ENCODE data around the gene HSD17B1. TPM values are rescaled to one million over a fixed set of nuclear protein-coding genes. Genes with fewer than 3 reads are reported as not detected.

HSD17B1 gene
- total and polyA plus RNA-seq, 2 experiments from 2014 or later: 2.3 to 3.0 TPM

GRCh38 chr17:42577140-42577531 lies 24.4 kb downstream of the HSD17B1 start:
- H2AFZ ChIP-seq: peak overlapping the region; percentile 35; the same call in 1 of the 2 replicates
- 1 to 2% methylated on average over 18 of the region's 18 CpGs for WGBS, 2 experiments (ENCODE audit: low coverage in 1 of 2, low lambda C conversion rate in 2 of 2, missing lambda C conversion rate in 2 of 2)
- H3K9me2 ChIP-seq (ENCODE audit: insufficient read depth): no peaks in the 10 kb centered on the region
- H3K27me3 ChIP-seq (replicated peaks; ENCODE audit: insufficient read depth): no peaks in the 10 kb centered on the region
- H3K4me2 ChIP-seq (ENCODE audit: unreplicated experiment): peak overlapping the region; percentile 97
- peaks cover 51% of the 10 kb centered on the region for H3F3A ChIP-seq (ENCODE audit: insufficient read depth)
- no peaks in the 10 kb centered on the region for H4K20me1 ChIP-seq (ENCODE audit: insufficient read depth)
- H3K27ac ChIP-seq: peak overlapping the region; percentile 34
- H3K9ac ChIP-seq: peak overlapping the region; percentile 93
- no peak for DNase-seq
- peaks cover 61% of the 10 kb centered on the region for H3K79me2 ChIP-seq (ENCODE audit: insufficient read depth)
- peaks cover 14% of the 10 kb centered on the region; the same call in 1 of the 2 replicates for H3K4me1 ChIP-seq (ENCODE audit: insufficient read depth)
- no peaks in the 10 kb centered on the region for H3K9me3 ChIP-seq (ENCODE audit: low read depth)
- TF ChIP-seq EZH2 (IDR thresholded peaks at IDR 0.05; ENCODE audit: insufficient read depth, poor library complexity, severe bottlenecking): no peak
- H3K36me3 ChIP-seq (ENCODE audit: low read depth): peaks cover 16% of the 10 kb centered on the region
- peak overlapping the region; percentile 95 for H3K4me3 ChIP-seq
- in situ Hi-C loops (cut with MboI): no loop called here

DNA sequence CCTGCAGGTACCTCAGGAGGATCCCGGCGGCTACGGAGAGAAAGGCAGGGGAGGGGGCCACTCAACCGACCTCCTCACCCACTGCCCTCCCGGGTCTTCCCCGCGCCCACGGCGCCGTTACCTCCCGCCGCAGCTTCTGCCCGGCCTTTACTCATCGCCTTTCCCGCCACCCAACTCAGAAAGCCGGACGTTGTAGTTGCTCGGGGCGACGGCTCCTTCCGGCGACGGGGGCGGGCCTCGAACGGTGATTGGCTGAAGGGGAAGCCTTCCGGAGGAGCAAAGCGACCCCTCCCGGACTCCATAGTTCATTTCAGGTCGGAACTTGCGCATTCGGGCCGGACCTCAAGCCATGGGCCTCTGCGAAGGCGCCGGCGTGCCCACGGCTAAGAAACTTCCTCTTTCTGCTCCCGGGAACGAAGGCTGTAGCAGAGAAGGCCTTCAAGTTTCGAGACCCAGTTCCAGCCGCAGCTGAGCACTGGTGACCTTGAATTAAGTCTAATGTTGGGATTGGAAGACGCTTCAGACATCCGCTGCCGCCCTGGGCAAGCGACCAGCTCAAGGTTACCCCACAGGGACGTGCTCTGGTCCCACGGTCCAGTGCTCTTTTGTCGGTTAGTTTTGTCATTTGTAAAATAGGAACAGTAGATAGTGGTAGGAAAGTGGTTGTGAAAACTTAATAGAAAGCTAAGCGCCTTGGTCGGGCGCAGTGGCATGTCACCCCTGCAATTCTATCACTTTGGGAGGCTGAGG lies 25.0 kb downstream of the HSD17B1 start, which contains the start of gene PSMC3IP:
TSS of gene PSMC3IP (minus strand) at position 198 of the 750 bp plus-strand sequence. CDS start at position 155, 43 bp downstream.
- WGBS, 2 experiments (ENCODE audit: low coverage in 1 of 2, low lambda C conversion rate in 2 of 2, missing lambda C conversion rate in 2 of 2): 1 to 3% methylated on average over 50 to 52 of the region's 52 CpGs
- Histone ChIP-seq H3K27me3 (replicated peaks; ENCODE audit: insufficient read depth) (no peaks in the 10 kb centered on the region), H2AFZ (peak within 1 kb of the TSS; percentile 90), H3K9ac (peak within 1 kb of the TSS; percentile 93), H3F3A (ENCODE audit: insufficient read depth) (peaks cover 50% of the 10 kb centered on the region), H4K20me1 (ENCODE audit: insufficient read depth) (no peaks in the 10 kb centered on the region), H3K36me3 (ENCODE audit: low read depth) (peaks cover 17% of the 10 kb centered on the region), H3K4me2 (ENCODE audit: unreplicated experiment) (peak within 1 kb of the TSS; percentile 97), H3K9me3 (ENCODE audit: low read depth) (no peaks in the 10 kb centered on the region), H3K27ac (peak within 1 kb of the TSS; percentile 86), H3K79me2 (ENCODE audit: insufficient read depth) (peaks cover 57% of the 10 kb centered on the region), H3K4me1 (ENCODE audit: insufficient read depth) (peaks cover 14% of the 10 kb centered on the region; the same call in 1 of the 2 replicates), H3K4me3 (peak within 1 kb of the TSS; percentile 95), H3K9me2 (ENCODE audit: insufficient read depth) (no peaks in the 10 kb centered on the region)
- peak; percentile 99 for DNase-seq
- no peak for TF ChIP-seq EZH2phosphoT487 (IDR thresholded peaks at IDR 0.05; ENCODE audit: insufficient read depth, low read depth)
- no peak for TF ChIP-seq EZH2 (IDR thresholded peaks at IDR 0.05; ENCODE audit: insufficient read depth, poor library complexity, severe bottlenecking)
- in situ Hi-C loops (cut with MboI): no loop called here

DNA sequence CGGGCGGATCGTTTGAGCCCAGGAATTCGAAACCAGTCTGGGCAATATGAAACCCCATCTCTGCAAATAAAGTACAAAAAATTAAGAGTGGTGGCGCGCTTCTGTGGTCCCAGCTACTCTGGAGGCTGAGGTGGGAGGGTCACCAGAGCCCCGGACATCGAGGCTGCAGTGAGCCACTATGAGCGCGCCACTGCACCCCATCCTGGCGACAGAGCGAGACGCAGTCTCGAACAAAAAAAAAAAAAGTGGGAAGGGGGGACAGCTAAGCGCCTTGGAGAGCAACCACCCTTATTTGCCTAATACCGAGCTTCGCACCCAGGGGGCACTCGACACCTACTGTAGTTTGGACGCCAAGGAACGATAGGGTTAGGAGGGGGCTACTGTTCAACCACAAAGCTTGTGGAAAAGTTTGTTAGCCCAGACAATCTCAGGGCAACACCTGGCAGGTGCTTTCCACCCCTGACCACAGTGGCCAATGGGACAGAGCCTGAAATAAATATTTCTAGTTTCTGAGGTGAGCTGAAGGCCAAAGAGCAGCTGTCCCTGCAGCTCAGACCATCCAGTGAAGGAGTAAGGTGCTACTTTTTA lies 25.7 kb downstream of the HSD17B1 start:
- Histone ChIP-seq H3K9me2 (ENCODE audit: insufficient read depth) (no peaks in the 10 kb centered on the region), H4K20me1 (ENCODE audit: insufficient read depth) (no peaks in the 10 kb centered on the region), H3K9me3 (ENCODE audit: low read depth) (no peaks in the 10 kb centered on the region), H3K27me3 (replicated peaks; ENCODE audit: insufficient read depth) (no peaks in the 10 kb centered on the region), H3K79me2 (ENCODE audit: insufficient read depth) (peaks cover 50% of the 10 kb centered on the region), H3K4me3 (peak overlapping the region; percentile 95), H3K27ac (peak overlapping the region; percentile 86), H3F3A (ENCODE audit: insufficient read depth) (peaks cover 43% of the 10 kb centered on the region), H3K4me2 (ENCODE audit: unreplicated experiment) (peak overlapping the region; percentile 97), H3K4me1 (ENCODE audit: insufficient read depth) (peaks cover 14% of the 10 kb centered on the region; the same call in 1 of the 2 replicates), H3K36me3 (ENCODE audit: low read depth) (peaks cover 17% of the 10 kb centered on the region), H3K9ac (peak overlapping the region; percentile 93), H2AFZ (peak overlapping the region; percentile 90)
- 1 to 2% methylated on average over 20 of the region's 20 CpGs for WGBS, 2 experiments (ENCODE audit: low coverage in 1 of 2, low lambda C conversion rate in 2 of 2, missing lambda C conversion rate in 2 of 2)
- TF ChIP-seq EZH2 (IDR thresholded peaks at IDR 0.05; ENCODE audit: insufficient read depth, poor library complexity, severe bottlenecking) (no peak), EZH2phosphoT487 (IDR thresholded peaks at IDR 0.05; ENCODE audit: insufficient read depth, low read depth) (no peak)
- DNase-seq: peak; percentile 82
- in situ Hi-C loops (cut with MboI): no loop called here

DNA sequence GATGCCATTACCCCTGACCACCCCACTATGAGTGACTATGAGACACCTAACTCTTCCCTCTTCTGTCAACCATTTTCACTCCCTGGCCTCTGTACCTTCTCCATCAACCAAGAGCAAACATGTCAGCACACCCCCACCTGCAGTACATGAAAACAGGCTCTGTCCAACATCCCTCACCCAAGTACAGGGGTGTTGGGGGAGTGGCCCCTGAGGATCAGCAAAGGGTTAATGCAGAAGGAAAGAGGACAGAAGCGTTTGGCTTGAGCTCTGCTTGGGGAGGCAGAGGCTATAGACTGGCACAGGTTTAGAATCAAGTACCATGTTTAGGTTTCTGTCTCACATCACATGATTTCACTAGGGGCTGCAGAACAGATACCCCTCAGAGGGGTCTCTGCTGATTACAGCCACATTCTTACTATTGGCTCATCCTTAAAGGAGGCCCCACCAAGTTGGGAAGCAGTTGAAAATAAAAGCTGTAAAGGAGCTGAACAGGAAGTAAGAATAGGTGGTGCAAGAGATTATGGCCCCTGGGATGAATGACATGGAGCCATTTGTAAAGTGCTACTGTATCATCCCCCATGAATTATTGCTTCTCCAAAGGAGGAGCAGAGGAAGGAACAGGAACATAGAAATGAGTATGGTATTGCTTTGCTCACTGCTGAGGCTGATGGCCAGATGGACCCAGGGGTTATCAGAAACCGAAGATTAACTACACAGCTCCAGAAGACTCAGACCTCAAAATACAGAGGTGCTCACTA lies 27.2 kb downstream of the HSD17B1 start:
- Histone ChIP-seq H4K20me1 (ENCODE audit: insufficient read depth) (no peaks in the 10 kb centered on the region), H3K9ac (no peak overlapping the region), H3K4me3 (no peak overlapping the region), H3K36me3 (ENCODE audit: low read depth) (peaks cover 24% of the 10 kb centered on the region), H3F3A (ENCODE audit: insufficient read depth) (peaks cover 29% of the 10 kb centered on the region), H3K27ac (no peak overlapping the region), H3K9me2 (ENCODE audit: insufficient read depth) (no peaks in the 10 kb centered on the region), H3K79me2 (ENCODE audit: insufficient read depth) (peaks cover 37% of the 10 kb centered on the region), H3K27me3 (replicated peaks; ENCODE audit: insufficient read depth) (no peaks in the 10 kb centered on the region), H3K4me2 (ENCODE audit: unreplicated experiment) (no peak overlapping the region), H3K4me1 (ENCODE audit: insufficient read depth) (peaks cover 14% of the 10 kb centered on the region; the same call in 1 of the 2 replicates), H3K9me3 (ENCODE audit: low read depth) (no peaks in the 10 kb centered on the region), H2AFZ (no peak overlapping the region)
- in situ Hi-C loops (cut with MboI): no loop called here
- 51 to 53% methylated on average over 2 of the region's 2 CpGs for WGBS, 2 experiments (ENCODE audit: low coverage in 1 of 2, low lambda C conversion rate in 2 of 2, missing lambda C conversion rate in 2 of 2)
- TF ChIP-seq EZH2phosphoT487 (IDR thresholded peaks at IDR 0.05; ENCODE audit: insufficient read depth, low read depth) (no peak), EZH2 (IDR thresholded peaks at IDR 0.05; ENCODE audit: insufficient read depth, poor library complexity, severe bottlenecking) (no peak)
- no peak for DNase-seq
